Hippocampal formation (tissue), 2 donors: ENCODE measurements around the gene CELF2.
"Not testable (repeated sequence)": the region's sequence is repeated elsewhere in the genome, so short reads cannot be mapped to it uniquely, and the experiment has no call there.

Source experiments
- DNase-seq, 2 donors: peaks; one replicate each; lab custom pipeline; 2025; lab: John Stamatoyannopoulos, UW

CELF2 gene

GRCh38 chr10:11330383-11331045 is 312.8 kb downstream of the CELF2 start:
- peak in 1 of 2 donors; percentile 33 for DNase-seq

GRCh38 chr10:11331046-11331577 is 313.4 kb downstream of the CELF2 start:
- DNase-seq = no peak

- DNase-seq = no peak
These were observed 314.1 kb downstream of the CELF2 start for GRCh38 chr10:11331726-11332125.

GRCh38 chr10:11332846-11333245 is 315.2 kb downstream of the CELF2 start:
- no peak for DNase-seq

- no peak for DNase-seq
These were observed 316.8 kb downstream of the CELF2 start for GRCh38 chr10:11334436-11334835.

- DNase-seq = no peak
These were observed 317.5 kb downstream of the CELF2 start for GRCh38 chr10:11335167-11335652.

- DNase-seq = no peak
These were observed 318.3 kb downstream of the CELF2 start for GRCh38 chr10:11335881-11336430.

- peak; percentile 33 to 69 for DNase-seq
These were observed 319.1 kb downstream of the CELF2 start for GRCh38 chr10:11336722-11337162.

GRCh38 chr10:11337516-11337915 is 319.8 kb downstream of the CELF2 start:
- DNase-seq = no peak

- no peak for DNase-seq
These were observed 320.6 kb downstream of the CELF2 start for GRCh38 chr10:11338160-11338844.

GRCh38 chr10:11339013-11339412 is 321.3 kb downstream of the CELF2 start:
- no peak for DNase-seq

GRCh38 chr10:11339660-11340059 is 322.0 kb downstream of the CELF2 start:
- no peak for DNase-seq

GRCh38 chr10:11341283-11341960 is 323.8 kb downstream of the CELF2 start:
- DNase-seq = no peak

GRCh38 chr10:11344081-11344480 is 326.4 kb downstream of the CELF2 start:
- no peak for DNase-seq

GRCh38 chr10:11344550-11344949 is 326.9 kb downstream of the CELF2 start:
- DNase-seq = no peak

- DNase-seq = no peak
These were observed 327.8 kb downstream of the CELF2 start for GRCh38 chr10:11345224-11346054.

GRCh38 chr10:11347580-11347979 is 329.9 kb downstream of the CELF2 start:
- not testable (repeated sequence) for DNase-seq

- no peak for DNase-seq
These were observed 334.1 kb downstream of the CELF2 start for GRCh38 chr10:11351801-11352200.

GRCh38 chr10:11353006-11353896 is 335.6 kb downstream of the CELF2 start:
- DNase-seq = no peak

- DNase-seq = no peak
These were observed 337.2 kb downstream of the CELF2 start for GRCh38 chr10:11354823-11355222.
